Measurements from ENCODE around the gene IFNA6.

IFNA6 gene

DNA sequence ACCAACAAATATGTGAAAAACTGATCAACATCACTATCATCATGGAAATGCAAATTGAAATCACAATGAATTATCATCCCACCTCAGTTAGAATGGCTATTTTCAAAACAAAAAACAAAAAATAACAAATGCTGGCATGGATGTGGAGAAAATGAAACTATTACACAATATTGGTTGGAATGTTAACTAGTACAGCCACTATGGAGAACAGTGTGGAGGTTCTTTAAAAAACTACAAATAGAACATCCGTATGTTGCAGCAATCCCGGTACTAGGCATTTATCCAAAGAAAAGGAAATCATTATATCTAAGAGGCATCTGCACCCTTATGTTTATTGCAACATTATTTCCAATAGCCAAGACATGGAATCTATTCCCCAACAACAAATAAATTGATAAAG lies 36.5 kb downstream of the IFNA6 start:
- no peak for TF ChIP-seq POLR2A (IDR thresholded peaks at IDR 0.05; ENCODE audit: low read depth, low read length)
- TF ChIP-seq POLR2AphosphoS5 (IDR thresholded peaks at IDR 0.05; ENCODE audit: low read depth, low read length), result no peak
- DNase-seq (ENCODE audit: insufficient read length, low spot score) (no peak), FAIRE-seq (no peak)

- FAIRE-seq, result no peak
- no peak for DNase-seq (ENCODE audit: insufficient read length, low spot score)
- TF ChIP-seq POU2F2 (IDR thresholded peaks at IDR 0.05; ENCODE audit: low read depth, low read length) (no peak), PAX5 (IDR thresholded peaks at IDR 0.05; ENCODE audit: insufficient read depth, low read length, severe bottlenecking) (no peak), POLR2A (IDR thresholded peaks at IDR 0.05; ENCODE audit: low read depth, low read length) (no peak), TAF1 (IDR thresholded peaks at IDR 0.05; ENCODE audit: low read depth, low read length) (no peak), POLR2AphosphoS5 (IDR thresholded peaks at IDR 0.05; ENCODE audit: low read depth, low read length) (no peak), SPI1 (IDR thresholded peaks at IDR 0.05; ENCODE audit: low read depth, low read length) (no peak)
These were observed 38.8 kb downstream of the IFNA6 start for GRCh38 chr9:21311889-21312288.

GRCh38 chr9:21305213-21305612 lies 45.5 kb downstream of the IFNA6 start, which contains the start of gene IFNA5:
Gene IFNA5 (minus strand): TSS chr9:21305313. CDS start chr9:21305256, 57 bp downstream.
- DNase-seq (ENCODE audit: insufficient read length, low spot score) (no peak), FAIRE-seq (no peak)
- no peak for TF ChIP-seq POU2F2 (IDR thresholded peaks at IDR 0.05; ENCODE audit: low read depth, low read length)
- no peak for TF ChIP-seq TAF1 (IDR thresholded peaks at IDR 0.05; ENCODE audit: low read depth, low read length)
- no peak for TF ChIP-seq PAX5 (IDR thresholded peaks at IDR 0.05; ENCODE audit: insufficient read depth, low read length, severe bottlenecking)
- TF ChIP-seq POLR2AphosphoS5 (IDR thresholded peaks at IDR 0.05; ENCODE audit: low read depth, low read length), result no peak
- no peak for TF ChIP-seq POLR2A (IDR thresholded peaks at IDR 0.05; ENCODE audit: low read depth, low read length)
- TF ChIP-seq SPI1 (IDR thresholded peaks at IDR 0.05; ENCODE audit: low read depth, low read length), result no peak

All from GM12891 (cell line).